Suprapubic skin (tissue), 4 donors: ENCODE data around the gene ITIH2. TPM values are rescaled to one million over a fixed set of nuclear protein-coding genes. Genes with fewer than 3 reads are reported as not detected.
A peak's percentile ranks its signal among the peaks of the same experiment; 100 is the strongest.
"Not testable (repeated sequence)": the region's sequence is repeated elsewhere in the genome, so short reads cannot be mapped to it uniquely, and the experiment has no call there.

Source experiments
- DNase-seq, 2 donors: peaks; one replicate each; pipeline ENCODE4 v3.0.0-alpha.2; 2019; ENCODE audit warnings: low spot score in 2 of 2
- H3K27ac ChIP-seq: fragments of 200-600 bp; sonication (generic); one replicate; pipeline ENCODE4 v1.5.1; 2019
- H3K27me3 ChIP-seq: fragments of 200-600 bp; sonication (generic); one replicate; pipeline ENCODE4 v1.5.1; 2019
- H3K36me3 ChIP-seq: fragments of 200-600 bp; sonication (generic); one replicate; pipeline ENCODE4 v1.5.1; 2019
- H3K4me1 ChIP-seq: fragments of 200-600 bp; sonication (generic); one replicate; pipeline ENCODE4 v1.5.1; 2019
- H3K4me3 ChIP-seq: fragments of 200-600 bp; sonication (generic); one replicate; pipeline ENCODE4 v1.5.1; 2019; ENCODE audit warnings: mild to moderate bottlenecking
- H3K9me3 ChIP-seq: fragments of 200-600 bp; sonication (generic); one replicate; pipeline ENCODE4 v1.5.1; 2019
- CTCF ChIP-seq, 2 donors: fragments of 200-600 bp in 1 of 2; fragments of 450-650 bp in 1 of 2; sonication (generic) in 1 of 2; IDR thresholded peaks; one replicate each; pipeline ENCODE4 v1.5.1; 2016 to 2019; ENCODE audit warnings: antibody characterized with exemption in 2 of 2, mild to moderate bottlenecking in 1 of 2, moderate library complexity in 1 of 2
- EP300 ChIP-seq: sonication (generic); formaldehyde crosslinking; IDR thresholded peaks from one replicate; pipeline ENCODE4 v1.6.1; 2017; ENCODE audit warnings: antibody characterized with exemption
- POLR2A ChIP-seq, 2 donors: fragments of 450-650 bp; IDR thresholded peaks; one replicate each; pipeline ENCODE4 v1.6.1; 2017; ENCODE audit warnings: antibody characterized with exemption in 2 of 2, mild to moderate bottlenecking in 2 of 2, moderate library complexity in 2 of 2
- POLR2AphosphoS5 ChIP-seq, 3 donors: sonication (generic); formaldehyde crosslinking; IDR thresholded peaks; one replicate each; pipeline ENCODE4 v1.6.1; 2017; ENCODE audit warnings: antibody characterized with exemption in 3 of 3
- WGBS: methylation state at CpG from one replicate; pipeline ENCODE4 v1.1.5; 2018; 5-methylcytosine and 5-hydroxymethylcytosine counted together
- total RNA-seq, 4 donors: library from RNA; depleted of rRNA; stranded (reverse); fragments of >200 nt; gene quantifications; one replicate each; pipeline ENCODE4 v1.1.0, GENCODE V29; 2016

The ITIH2 gene
- total RNA-seq, 4 donors from 2014 or later, result 0.24 TPM; not detected in 3

- no peak for DNase-seq
- no peak overlapping the region for H3K27ac ChIP-seq
- H3K4me3 ChIP-seq, result no peak overlapping the region
- peaks cover 75% of the 10 kb centered on the region for H3K36me3 ChIP-seq
- H3K27me3 ChIP-seq, result no peaks in the 10 kb centered on the region
- 85% methylated on average over 7 of the region's 7 CpGs for WGBS
- no peaks in the 10 kb centered on the region for H3K4me1 ChIP-seq
- no peaks in the 10 kb centered on the region for H3K9me3 ChIP-seq
- no peak for TF ChIP-seq EP300
- TF ChIP-seq POLR2A (IDR thresholded peaks at IDR 0.05), result no peak
- no peak for TF ChIP-seq POLR2AphosphoS5 (IDR thresholded peaks at IDR 0.05)
- no peak for TF ChIP-seq CTCF (IDR thresholded peaks at IDR 0.05)
Observed at GRCh38 chr10:7768417-7768816, 65.3 kb downstream of the ITIH2 start.

GRCh38 chr10:7773845-7774801 is 71.0 kb downstream of the ITIH2 start:
- Histone ChIP-seq H3K27ac (no peak overlapping the region), H3K36me3 (peaks cover 75% of the 10 kb centered on the region), H3K4me3 (no peak overlapping the region), H3K27me3 (no peaks in the 10 kb centered on the region), H3K4me1 (no peaks in the 10 kb centered on the region), H3K9me3 (no peaks in the 10 kb centered on the region)
- WGBS, result 73% methylated on average over 10 of the region's 10 CpGs
- TF ChIP-seq POLR2AphosphoS5 (IDR thresholded peaks at IDR 0.05) (no peak), POLR2A (IDR thresholded peaks at IDR 0.05) (no peak), EP300 (no peak), CTCF (IDR thresholded peaks at IDR 0.05) (no peak)
- DNase-seq, result no peak

GRCh38 chr10:7776777-7777176 is 73.7 kb downstream of the ITIH2 start:
- Histone ChIP-seq H3K36me3 (peaks cover 78% of the 10 kb centered on the region), H3K4me3 (no peak overlapping the region), H3K9me3 (no peaks in the 10 kb centered on the region), H3K27me3 (no peaks in the 10 kb centered on the region), H3K27ac (no peak overlapping the region), H3K4me1 (no peaks in the 10 kb centered on the region)
- DNase-seq, result no peak
- 96% methylated on average over 2 of the region's 2 CpGs for whole genome bisulfite sequencing
- TF ChIP-seq POLR2AphosphoS5 (IDR thresholded peaks at IDR 0.05), result no peak
- no peak for TF ChIP-seq POLR2A (IDR thresholded peaks at IDR 0.05)

DNA sequence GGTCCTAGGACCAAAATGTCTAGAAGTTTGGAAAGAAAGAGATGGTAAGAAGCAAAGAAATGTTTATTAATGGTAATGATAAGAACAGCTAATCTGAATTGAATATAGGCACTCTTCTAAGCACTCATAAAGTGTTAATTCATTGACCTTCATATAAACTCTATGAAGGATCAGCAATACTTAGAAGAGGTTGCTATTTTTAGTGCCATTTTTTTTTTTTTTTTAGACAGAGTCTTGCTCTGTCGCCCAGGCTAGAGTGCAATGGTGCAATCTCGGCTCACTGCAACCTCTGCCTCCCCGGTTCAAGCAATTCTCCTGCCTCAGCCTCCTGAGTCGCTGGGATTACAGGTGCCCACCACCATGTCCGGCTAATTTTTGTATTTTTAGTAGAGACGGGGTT is 79.1 kb downstream of the ITIH2 start:
- not testable (repeated sequence) for H3K27me3 ChIP-seq, H3K9me3 ChIP-seq, H3K27ac ChIP-seq, H3K4me3 ChIP-seq, DNase-seq
- WGBS, result 94% methylated on average over 6 of the region's 6 CpGs
- Histone ChIP-seq H3K4me1 (peaks cover 22% of the 10 kb centered on the region), H3K36me3 (peaks cover 46% of the 10 kb centered on the region)

DNA sequence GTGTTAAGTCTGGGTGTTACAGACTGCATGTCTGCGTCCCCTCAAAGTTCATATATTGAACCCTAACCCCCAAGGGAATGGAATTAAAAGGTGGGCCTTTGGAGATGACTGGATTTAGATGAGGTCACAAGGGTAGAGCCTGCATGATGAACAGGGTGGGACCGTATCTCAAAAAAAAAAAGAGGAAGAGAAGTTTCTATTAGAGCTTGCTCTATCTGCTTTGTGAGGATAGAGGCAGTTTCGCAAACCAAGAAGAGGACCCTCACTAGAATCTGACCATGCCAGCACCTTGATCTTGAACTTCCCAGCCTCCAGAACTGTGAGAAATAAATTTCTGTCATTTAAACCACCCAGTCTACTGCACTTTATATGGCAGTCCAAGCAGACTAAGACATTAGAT is 83.3 kb downstream of the ITIH2 start:
- TF ChIP-seq EP300, result no peak
- no peak for TF ChIP-seq CTCF (IDR thresholded peaks at IDR 0.05)
- TF ChIP-seq POLR2AphosphoS5 (IDR thresholded peaks at IDR 0.05), result no peak
- TF ChIP-seq POLR2A (IDR thresholded peaks at IDR 0.05), result no peak
- Histone ChIP-seq H3K9me3 (no peaks in the 10 kb centered on the region), H3K4me3 (peak overlapping the region; percentile 98), H3K27me3 (no peaks in the 10 kb centered on the region), H3K4me1 (peaks cover 47% of the 10 kb centered on the region), H3K27ac (no peak overlapping the region), H3K36me3 (peaks cover 6% of the 10 kb centered on the region)
- 72% methylated on average over 3 of the region's 3 CpGs for WGBS
- no peak for DNase-seq

DNA sequence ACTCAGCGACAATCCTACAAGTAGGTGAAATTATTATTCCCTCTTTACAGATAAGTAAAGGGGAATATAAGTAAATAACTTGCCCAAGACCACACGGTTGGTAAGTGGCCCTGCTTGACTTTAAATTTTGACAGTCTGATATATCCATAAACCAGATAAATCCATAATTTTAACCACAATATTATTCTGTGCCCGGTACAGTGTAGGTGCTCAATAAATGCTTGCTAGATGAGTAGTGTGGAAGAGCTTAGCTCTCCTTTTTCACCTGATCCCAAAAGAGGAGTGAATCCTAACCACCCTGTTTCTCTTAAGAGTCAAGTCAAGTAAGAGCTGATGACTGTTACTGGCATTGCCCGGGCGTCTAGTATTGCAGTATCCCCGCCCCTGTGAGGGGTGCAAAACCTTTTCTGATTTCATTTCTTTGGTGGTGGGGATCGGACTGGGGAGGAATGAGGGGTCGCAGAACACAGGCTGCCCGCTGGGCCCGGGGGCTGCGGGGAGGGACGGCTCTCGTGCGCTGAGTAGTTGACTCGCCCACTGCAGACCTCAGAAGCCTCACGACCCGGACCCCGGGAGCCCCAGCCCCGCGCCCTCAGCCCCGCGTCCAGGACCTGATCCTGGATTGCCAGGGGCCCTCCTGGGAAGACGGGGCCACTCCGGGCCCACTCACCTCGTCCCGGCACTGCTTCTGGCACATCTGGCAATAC is 84.2 kb downstream of the ITIH2 start:
- peak overlapping the region; percentile 93 for H3K27ac ChIP-seq
- peak overlapping the region; percentile 98 for H3K4me3 ChIP-seq
- TF ChIP-seq EP300 (no peak), POLR2AphosphoS5 (IDR thresholded peaks at IDR 0.05) (no peak)
- peaks cover 54% of the 10 kb centered on the region for H3K4me1 ChIP-seq
- WGBS, result 9% methylated on average over 8 of the region's 26 CpGs
- H3K27me3 ChIP-seq, result no peaks in the 10 kb centered on the region
- peaks cover 2% of the 10 kb centered on the region for H3K36me3 ChIP-seq
- peak in 1 of 2 donors; percentile 80 for DNase-seq
- H3K9me3 ChIP-seq, result no peaks in the 10 kb centered on the region
